Neural cell (in vitro differentiated cells): ENCODE measurements around the gene HS3ST3B1. TPM values are rescaled to one million over a fixed set of nuclear protein-coding genes. Genes with fewer than 3 reads are reported as not detected.

ENCODE experiments used
- H2AFZ ChIP-seq: fragments of 200-600, 300-800 bp; sonication (generic), shearing (Covaris generic); 2 replicates; pipeline ENCODE4 v1.6.0; 2014; ENCODE audit warnings: low read depth, mild to moderate bottlenecking, antibody characterized with exemption, low read length, moderate library complexity
- H3F3A ChIP-seq: fragments of 200-600 bp; shearing (Covaris generic); 2 replicates; pipeline ENCODE4 v1.6.1; 2016; ENCODE audit warnings: mild to moderate bottlenecking, moderate library complexity, mixed read lengths, antibody characterized with exemption, low read length; ENCODE audit not compliant: insufficient read depth, poor library complexity, severe bottlenecking
- H3K27ac ChIP-seq: fragments of 200-600, 300-800 bp; sonication (generic), shearing (Covaris generic); 2 replicates; pipeline ENCODE4 v1.5.1; 2014; ENCODE audit warnings: mild to moderate bottlenecking, low read length, moderate library complexity
- H3K27me3 ChIP-seq: fragments of 300-800, 200-600 bp; sonication (generic), shearing (Covaris generic); 2 replicates; pipeline ENCODE4 v1.6.0; 2014; ENCODE audit warnings: mild to moderate bottlenecking, low read depth, low read length, moderate library complexity; ENCODE audit not compliant: insufficient read depth
- H3K36me3 ChIP-seq: fragments of 300-800, 200-600 bp; sonication (generic), shearing (Covaris generic); 2 replicates; pipeline ENCODE4 v1.5.1; 2014; ENCODE audit warnings: mild to moderate bottlenecking, antibody characterized with exemption, low read length, moderate library complexity; ENCODE audit not compliant: insufficient read depth
- H3K4me2 ChIP-seq: fragments of 300-800, 200-600 bp; sonication (generic), shearing (Covaris generic); 2 replicates; pipeline ENCODE4 v1.6.0; 2014; ENCODE audit warnings: mild to moderate bottlenecking, low read length
- H3K4me3 ChIP-seq: fragments of 300-800, 200-600 bp; sonication (generic), shearing (Covaris generic); 2 replicates; pipeline ENCODE4 v1.5.1; 2014; ENCODE audit warnings: mild to moderate bottlenecking, low read length, moderate library complexity
- H3K79me2 ChIP-seq: fragments of 200-600 bp; shearing (Covaris generic); replicated peaks from 2 replicates; pipeline ENCODE4 v1.6.0; 2014; ENCODE audit warnings: mild to moderate bottlenecking, low read length, moderate library complexity; ENCODE audit not compliant: insufficient read depth
- H3K9ac ChIP-seq: fragments of 300-800, 200-600 bp; sonication (generic), shearing (Covaris generic); 2 replicates; pipeline ENCODE4 v1.6.1; 2016; ENCODE audit warnings: mild to moderate bottlenecking, low read length, mixed read lengths
- H3K9me2 ChIP-seq: fragments of 200-600 bp; shearing (Covaris generic); 2 replicates; pipeline ENCODE4 v1.6.1; 2016; ENCODE audit warnings: mild to moderate bottlenecking, low read length, mixed read lengths; ENCODE audit not compliant: insufficient read depth
- H3K9me3 ChIP-seq: fragments of 200-600, 300-800 bp; sonication (generic), shearing (Covaris generic); 2 replicates; pipeline ENCODE4 v1.6.1; 2016; ENCODE audit warnings: mild to moderate bottlenecking, mixed run types, low read length, moderate library complexity, mixed read lengths
- H4K20me1 ChIP-seq: fragments of 200-600 bp; shearing (Covaris generic); 2 replicates; pipeline ENCODE4 v1.6.1; 2016; ENCODE audit warnings: mild to moderate bottlenecking, mixed run types; ENCODE audit not compliant: insufficient read depth
- CTCF ChIP-seq: fragments of 450-650 bp; IDR thresholded peaks from 2 replicates; pipeline ENCODE4 v1.5.1; 2014; ENCODE audit warnings: antibody characterized with exemption, mild to moderate bottlenecking, moderate library complexity; ENCODE audit not compliant: poor library complexity, severe bottlenecking
- EP300 ChIP-seq: fragments of 450-650 bp; conservative IDR thresholded peaks from 2 replicates; pipeline ENCODE4 v1.6.1; 2014; ENCODE audit warnings: antibody characterized with exemption, mild to moderate bottlenecking, moderate library complexity; ENCODE audit not compliant: poor library complexity, severe bottlenecking
- EZH2 ChIP-seq: fragments of 200-600, 300-800 bp; shearing (Covaris generic), sonication (generic); IDR thresholded peaks from 2 replicates; pipeline ENCODE4 v1.6.1; 2014; ENCODE audit warnings: antibody characterized with exemption, low read length, borderline replicate concordance, mild to moderate bottlenecking; ENCODE audit not compliant: insufficient read depth, poor library complexity, severe bottlenecking
- MXI1 ChIP-seq: fragments of 450-650 bp; conservative IDR thresholded peaks from 2 replicates; pipeline ENCODE4 v1.6.1; 2014; ENCODE audit warnings: antibody characterized with exemption, mild to moderate bottlenecking; ENCODE audit not compliant: poor library complexity, severe bottlenecking
- POLR2AphosphoS5 ChIP-seq: IDR thresholded peaks from 2 replicates; pipeline ENCODE4 v1.6.1; 2012
- RAD21 ChIP-seq: fragments of 450-650 bp; conservative IDR thresholded peaks from 2 replicates; pipeline ENCODE4 v1.6.1; 2014; ENCODE audit warnings: antibody characterized with exemption, mild to moderate bottlenecking, moderate library complexity
- REST ChIP-seq: IDR thresholded peaks from 2 replicates; pipeline ENCODE4 v1.6.1; 2012; ENCODE audit warnings: borderline replicate concordance
- SMC3 ChIP-seq: fragments of 450-650 bp; conservative IDR thresholded peaks from 2 replicates; pipeline ENCODE4 v1.6.1; 2014; ENCODE audit warnings: antibody characterized with exemption, mild to moderate bottlenecking, moderate library complexity; ENCODE audit not compliant: poor library complexity
- TAF1 ChIP-seq: IDR thresholded peaks from 2 replicates; pipeline ENCODE4 v1.6.1; 2012; ENCODE audit warnings: low read depth
- polyA plus RNA-seq: library from polyadenylated mRNA; depleted of rRNA; stranded (reverse); fragments of >200 nt; gene quantifications from 2 replicates; pipeline ENCODE4 v1.2.3, GENCODE V29; 2014

Gene HS3ST3B1
- polyA plus RNA-seq, 1 donor from 2014 or later: 0.58 TPM

GRCh38 chr17:14298221-14298946, 2.5 kb upstream of the HS3ST3B1 start:
- H4K20me1 ChIP-seq: no peaks in the 10 kb centered on the region
- H3K9me2 ChIP-seq: no peaks in the 10 kb centered on the region
- no peak overlapping the region for H3K27ac ChIP-seq
- H3K36me3 ChIP-seq: no peaks in the 10 kb centered on the region
- peaks cover 81% of the 10 kb centered on the region for H3K27me3 ChIP-seq
- H3K4me2 ChIP-seq: no peak overlapping the region
- no peak overlapping the region for H3K4me3 ChIP-seq
- H2AFZ ChIP-seq: no peak overlapping the region
- no peaks in the 10 kb centered on the region for H3F3A ChIP-seq
- no peaks in the 10 kb centered on the region for H3K79me2 ChIP-seq
- H3K9ac ChIP-seq: no peak overlapping the region
- TF ChIP-seq EZH2: peak; percentile 92
- TF ChIP-seq MXI1: no peak
- H3K9me3 ChIP-seq: no peaks in the 10 kb centered on the region

- no peaks in the 10 kb centered on the region for H3K79me2 ChIP-seq
- H3K27ac ChIP-seq: no peak overlapping the region
- H3K9ac ChIP-seq: no peak overlapping the region
- H3K9me2 ChIP-seq: no peaks in the 10 kb centered on the region
- no peak overlapping the region for H3K4me2 ChIP-seq
- no peaks in the 10 kb centered on the region for H3K9me3 ChIP-seq
- H3K4me3 ChIP-seq: no peak overlapping the region
- H3K27me3 ChIP-seq: peaks cover 86% of the 10 kb centered on the region
- TF ChIP-seq EP300 (no peak), REST (no peak), MXI1 (no peak), EZH2 (no peak), POLR2AphosphoS5 (no peak), TAF1 (no peak), CTCF (no peak), RAD21 (no peak), SMC3 (no peak)
- H3K36me3 ChIP-seq: no peaks in the 10 kb centered on the region
- H2AFZ ChIP-seq: no peak overlapping the region
- H3F3A ChIP-seq: no peaks in the 10 kb centered on the region
- H4K20me1 ChIP-seq: no peaks in the 10 kb centered on the region
Observed at GRCh38 chr17:14298947-14299279, 2.0 kb upstream of the HS3ST3B1 start.
